ENCODE measurements around the gene PRR7.

The PRR7 gene

DNA sequence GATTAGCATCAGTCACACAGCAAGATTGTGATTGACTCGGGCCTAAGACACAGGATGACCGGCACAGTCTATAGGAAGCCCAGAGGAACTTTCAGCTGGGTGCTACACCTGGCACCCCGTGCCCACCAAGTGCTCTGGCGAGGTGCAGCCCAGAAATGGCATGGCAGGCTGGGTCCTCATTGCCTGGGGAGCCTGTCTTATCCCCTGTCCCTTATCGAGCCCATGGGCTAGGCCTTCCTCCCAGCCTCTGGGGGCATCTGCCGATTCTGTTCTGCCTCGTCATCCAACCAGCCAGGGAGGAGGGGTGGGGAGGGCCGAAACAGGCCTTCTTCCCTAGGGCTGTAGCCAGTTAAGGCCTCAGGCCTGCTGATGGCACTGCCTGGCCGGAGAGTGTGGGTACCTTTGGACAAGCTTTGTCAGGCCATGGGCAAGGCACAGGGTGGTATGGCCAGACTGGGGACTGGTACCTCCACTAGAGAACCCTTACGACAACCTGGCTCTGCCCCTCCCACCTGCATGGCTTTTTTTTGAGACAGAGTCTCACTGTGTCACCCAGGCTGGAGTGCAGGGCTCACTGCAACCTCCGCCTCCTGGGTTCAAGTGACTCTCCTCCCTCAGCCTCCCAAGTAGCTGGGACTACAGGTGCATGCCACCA is 18.6 kb upstream of the PRR7 start:
- H3K79me2 ChIP-seq (ENCODE audit: insufficient read depth, low read length), result no peaks in the 10 kb centered on the region
- H3K9me2 ChIP-seq (ENCODE audit: low read depth, low read length), result no peaks in the 10 kb centered on the region
- no peaks in the 10 kb centered on the region for H3F3A ChIP-seq (ENCODE audit: insufficient read depth, low read length)
- H3K27me3 ChIP-seq (ENCODE audit: insufficient read depth, low read length), result no peaks in the 10 kb centered on the region
- peaks cover 66% of the 10 kb centered on the region for H3K4me1 ChIP-seq (ENCODE audit: insufficient read depth, low read length, severe bottlenecking)
- TF ChIP-seq, protein P1, sequence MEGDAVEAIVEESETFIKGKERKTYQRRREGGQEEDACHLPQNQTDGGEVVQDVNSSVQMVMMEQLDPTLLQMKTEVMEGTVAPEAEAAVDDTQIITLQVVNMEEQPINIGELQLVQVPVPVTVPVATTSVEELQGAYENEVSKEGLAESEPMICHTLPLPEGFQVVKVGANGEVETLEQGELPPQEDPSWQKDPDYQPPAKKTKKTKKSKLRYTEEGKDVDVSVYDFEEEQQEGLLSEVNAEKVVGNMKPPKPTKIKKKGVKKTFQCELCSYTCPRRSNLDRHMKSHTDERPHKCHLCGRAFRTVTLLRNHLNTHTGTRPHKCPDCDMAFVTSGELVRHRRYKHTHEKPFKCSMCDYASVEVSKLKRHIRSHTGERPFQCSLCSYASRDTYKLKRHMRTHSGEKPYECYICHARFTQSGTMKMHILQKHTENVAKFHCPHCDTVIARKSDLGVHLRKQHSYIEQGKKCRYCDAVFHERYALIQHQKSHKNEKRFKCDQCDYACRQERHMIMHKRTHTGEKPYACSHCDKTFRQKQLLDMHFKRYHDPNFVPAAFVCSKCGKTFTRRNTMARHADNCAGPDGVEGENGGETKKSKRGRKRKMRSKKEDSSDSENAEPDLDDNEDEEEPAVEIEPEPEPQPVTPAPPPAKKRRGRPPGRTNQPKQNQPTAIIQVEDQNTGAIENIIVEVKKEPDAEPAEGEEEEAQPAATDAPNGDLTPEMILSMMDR (IDR thresholded peaks at IDR 0.05; ENCODE audit: low read length), result no peak; the same call in 1 of the 2 replicates
- TF ChIP-seq EZH2 (IDR thresholded peaks at IDR 0.05; ENCODE audit: borderline replicate concordance, low read length), result no peak
- H4K20me1 ChIP-seq (ENCODE audit: insufficient read depth, low read length), result no peaks in the 10 kb centered on the region
- no peaks in the 10 kb centered on the region for H3K9me3 ChIP-seq (ENCODE audit: low read length)
- H2AFZ ChIP-seq (ENCODE audit: low read length), result no peak overlapping the region
- H3K9ac ChIP-seq (ENCODE audit: low read length), result peak overlapping the region; percentile 75
- H3K27ac ChIP-seq (ENCODE audit: low read depth, low read length, poor library complexity, severe bottlenecking), result peak overlapping the region; percentile 87
- H3K4me2 ChIP-seq (ENCODE audit: low read length), result peak overlapping the region; percentile 78
- H3K4me3 ChIP-seq (ENCODE audit: low read depth, low read length, poor library complexity, severe bottlenecking), result peak overlapping the region; percentile 67
- H3K36me3 ChIP-seq (ENCODE audit: insufficient read depth, low read length), result peaks cover 20% of the 10 kb centered on the region

DNA sequence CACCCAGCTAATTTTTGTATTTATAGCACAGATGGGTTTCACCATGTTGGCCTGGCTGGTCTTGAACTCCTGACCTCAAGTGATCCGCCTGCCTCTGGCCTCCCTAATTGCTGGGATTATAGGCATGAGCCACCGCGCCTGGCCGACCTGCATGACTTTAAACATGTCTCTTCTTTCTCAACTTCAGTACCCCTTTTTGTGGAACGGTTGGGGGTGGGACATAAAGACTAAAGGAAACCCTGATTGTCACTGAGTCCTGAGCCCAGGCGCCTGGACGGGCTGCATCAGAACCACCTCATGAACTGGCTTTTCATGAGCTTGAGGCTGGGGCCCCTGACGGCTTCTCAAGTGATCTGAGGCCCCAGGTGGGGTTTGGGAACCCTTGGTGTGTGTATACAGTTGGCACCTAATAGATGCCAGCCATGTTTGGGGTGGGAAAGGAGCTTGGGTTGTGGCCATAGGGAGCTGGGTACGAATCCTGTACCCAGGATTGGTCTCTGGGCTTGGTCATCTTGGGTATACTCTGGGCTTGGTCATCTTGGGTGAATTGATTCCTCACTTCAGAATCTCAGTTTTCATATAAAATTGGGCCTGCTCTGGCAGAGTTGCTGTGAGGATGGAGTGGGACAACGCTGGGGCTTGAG is 17.9 kb upstream of the PRR7 start:
- Histone ChIP-seq H3K4me2 (ENCODE audit: low read length) (peak overlapping the region; percentile 78), H3K79me2 (ENCODE audit: insufficient read depth, low read length) (no peaks in the 10 kb centered on the region), H3F3A (ENCODE audit: insufficient read depth, low read length) (no peaks in the 10 kb centered on the region), H3K27me3 (ENCODE audit: insufficient read depth, low read length) (no peaks in the 10 kb centered on the region), H3K9ac (ENCODE audit: low read length) (peak overlapping the region; percentile 75; the same call in 1 of the 2 replicates), H3K9me2 (ENCODE audit: low read depth, low read length) (no peaks in the 10 kb centered on the region), H3K4me3 (ENCODE audit: low read depth, low read length, poor library complexity, severe bottlenecking) (peak overlapping the region; percentile 67), H3K4me1 (ENCODE audit: insufficient read depth, low read length, severe bottlenecking) (peaks cover 66% of the 10 kb centered on the region), H3K27ac (ENCODE audit: low read depth, low read length, poor library complexity, severe bottlenecking) (peak overlapping the region; percentile 87), H4K20me1 (ENCODE audit: insufficient read depth, low read length) (no peaks in the 10 kb centered on the region), H3K9me3 (ENCODE audit: low read length) (no peaks in the 10 kb centered on the region), H3K36me3 (ENCODE audit: insufficient read depth, low read length) (peaks cover 26% of the 10 kb centered on the region), H2AFZ (ENCODE audit: low read length) (no peak overlapping the region)
- TF ChIP-seq, protein P1 (IDR thresholded peaks at IDR 0.05; ENCODE audit: low read length), result no peak
- no peak for TF ChIP-seq EZH2 (IDR thresholded peaks at IDR 0.05; ENCODE audit: borderline replicate concordance, low read length)

DNA sequence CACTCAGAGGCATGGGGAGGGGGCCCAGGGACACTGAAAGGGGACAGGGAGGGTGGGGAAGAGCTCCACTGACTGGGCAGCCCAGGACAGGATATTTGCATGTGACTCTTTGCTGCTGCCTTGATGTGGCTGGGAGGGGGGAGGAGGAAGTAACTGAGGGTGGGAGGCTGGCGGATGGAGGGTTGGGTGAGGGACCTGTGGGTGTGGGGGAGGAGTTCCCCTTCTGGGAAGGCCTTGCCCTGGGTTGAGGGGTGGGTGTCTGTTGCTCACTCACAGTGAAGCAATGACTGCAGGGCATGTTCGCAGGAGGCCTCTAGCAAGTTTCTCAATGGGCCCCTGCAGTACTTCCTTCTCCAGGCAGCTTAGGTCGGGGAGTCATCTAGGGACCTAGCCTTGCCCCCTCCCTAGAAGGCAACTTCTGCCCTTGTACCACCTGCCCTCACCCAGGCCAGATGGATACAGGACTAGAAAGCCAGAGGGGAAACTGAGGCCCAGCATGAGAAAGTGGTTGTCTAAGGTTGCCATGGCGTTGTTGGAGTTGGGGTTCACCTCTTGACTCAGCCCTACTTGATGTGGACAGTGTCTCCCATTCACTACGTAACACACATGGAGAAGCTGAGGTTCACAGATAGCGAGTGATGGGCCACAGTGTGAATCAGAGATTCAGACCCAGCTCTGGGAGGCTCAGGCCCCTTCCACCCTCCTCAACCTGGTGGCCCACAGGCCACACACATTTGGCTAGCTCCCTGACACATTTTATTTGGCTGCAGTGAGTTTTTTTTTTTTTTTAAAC is 17.2 kb upstream of the PRR7 start:
- TF ChIP-seq EZH2 (IDR thresholded peaks at IDR 0.05; ENCODE audit: borderline replicate concordance, low read length), result no peak
- TF ChIP-seq, protein P1 (IDR thresholded peaks at IDR 0.05; ENCODE audit: low read length), result no peak
- H3K9me3 ChIP-seq (ENCODE audit: low read length), result no peaks in the 10 kb centered on the region
- no peaks in the 10 kb centered on the region for H4K20me1 ChIP-seq (ENCODE audit: insufficient read depth, low read length)
- peak overlapping the region; percentile 47; the same call in 1 of the 2 replicates for H3K9ac ChIP-seq (ENCODE audit: low read length)
- no peaks in the 10 kb centered on the region for H3K27me3 ChIP-seq (ENCODE audit: insufficient read depth, low read length)
- no peak overlapping the region for H2AFZ ChIP-seq (ENCODE audit: low read length)
- H3K79me2 ChIP-seq (ENCODE audit: insufficient read depth, low read length), result no peaks in the 10 kb centered on the region
- peak overlapping the region; percentile 87 for H3K27ac ChIP-seq (ENCODE audit: low read depth, low read length, poor library complexity, severe bottlenecking)
- peaks cover 34% of the 10 kb centered on the region for H3K36me3 ChIP-seq (ENCODE audit: insufficient read depth, low read length)
- no peaks in the 10 kb centered on the region for H3K9me2 ChIP-seq (ENCODE audit: low read depth, low read length)
- no peaks in the 10 kb centered on the region for H3F3A ChIP-seq (ENCODE audit: insufficient read depth, low read length)
- peak overlapping the region; percentile 67 for H3K4me3 ChIP-seq (ENCODE audit: low read depth, low read length, poor library complexity, severe bottlenecking)
- H3K4me1 ChIP-seq (ENCODE audit: insufficient read depth, low read length, severe bottlenecking), result peaks cover 66% of the 10 kb centered on the region
- peak overlapping the region; percentile 78 for H3K4me2 ChIP-seq (ENCODE audit: low read length)
